ENCODE measurements around the gene AUNIP.
A peak's percentile ranks its signal among the peaks of the same experiment; 100 is the strongest.

Gene AUNIP

GRCh38 chr1:25811384-25812082, 47.7 kb downstream of the AUNIP start:
- no peak for DNase-seq (ENCODE audit: low read depth in 2 of 3, low spot score in 2 of 3)

GRCh38 chr1:25810341-25811299, 48.6 kb downstream of the AUNIP start:
- DNase-seq (ENCODE audit: low read depth in 2 of 3, low spot score in 2 of 3): peak; percentile 51 to 82 (median 77)

GRCh38 chr1:25809929-25810328, 49.3 kb downstream of the AUNIP start:
- DNase-seq (ENCODE audit: low read depth in 2 of 3, low spot score in 2 of 3): no peak

- DNase-seq (ENCODE audit: low read depth in 2 of 3, low spot score in 2 of 3): no peak
Measured at GRCh38 chr1:25809283-25809926, 49.9 kb downstream of the AUNIP start.

GRCh38 chr1:25808481-25809244, 50.6 kb downstream of the AUNIP start:
- no peak for DNase-seq (ENCODE audit: low read depth in 2 of 3, low spot score in 2 of 3)

GRCh38 chr1:25807480-25808390, 51.5 kb downstream of the AUNIP start:
- no peak for DNase-seq (ENCODE audit: low read depth in 2 of 3, low spot score in 2 of 3)

GRCh38 chr1:25806418-25806817, 52.8 kb downstream of the AUNIP start:
- DNase-seq (ENCODE audit: low read depth in 2 of 3, low spot score in 2 of 3): no peak

- no peak for DNase-seq (ENCODE audit: low read depth in 2 of 3, low spot score in 2 of 3)
Measured at GRCh38 chr1:25805863-25806225, 53.4 kb downstream of the AUNIP start.

- no peak for DNase-seq (ENCODE audit: low read depth in 2 of 3, low spot score in 2 of 3)
Measured at GRCh38 chr1:25804964-25805862, 54.0 kb downstream of the AUNIP start.

- no peak for DNase-seq (ENCODE audit: low read depth in 2 of 3, low spot score in 2 of 3)
Measured at GRCh38 chr1:25804244-25804963, 54.9 kb downstream of the AUNIP start.

GRCh38 chr1:25803368-25803767, 55.9 kb downstream of the AUNIP start:
- no peak for DNase-seq (ENCODE audit: low read depth in 2 of 3, low spot score in 2 of 3)

- DNase-seq (ENCODE audit: low read depth in 2 of 3, low spot score in 2 of 3): no peak
Measured at GRCh38 chr1:25802915-25803314, 56.3 kb downstream of the AUNIP start.

GRCh38 chr1:25800703-25801377, 58.4 kb downstream of the AUNIP start:
- no peak for DNase-seq (ENCODE audit: low read depth in 2 of 3, low spot score in 2 of 3)

GRCh38 chr1:25799935-25800702, 59.1 kb downstream of the AUNIP start, which contains the start of gene SELENON:
Gene SELENON (plus strand): TSS chr1:25800193. CDS start chr1:25800231, 38 bp downstream.
- no peak for DNase-seq (ENCODE audit: low read depth in 2 of 3, low spot score in 2 of 3)

GRCh38 chr1:25799352-25799934, 59.8 kb downstream of the AUNIP start:
- no peak for DNase-seq (ENCODE audit: low read depth in 2 of 3, low spot score in 2 of 3)

- no peak for DNase-seq (ENCODE audit: low read depth in 2 of 3, low spot score in 2 of 3)
Measured at GRCh38 chr1:25798666-25799351, 60.4 kb downstream of the AUNIP start.
